Liver (tissue), 9 donors: ENCODE results near the gene PLCB1. TPM values are rescaled to one million over a fixed set of nuclear protein-coding genes. Genes with fewer than 3 reads are reported as not detected.

Source experiments
- DNase-seq: peaks from one replicate; pipeline ENCODE4 v3.0.0-alpha.2; 2017; ENCODE audit warnings: low spot score
- H3K27ac ChIP-seq, 2 donors: one replicate each; pipeline ENCODE4 v1.7.0; 2013; ENCODE audit warnings: inconsistent platforms in 2 of 2, low read length in 2 of 2, control low read depth in 1 of 2, low read depth in 1 of 2, mild to moderate bottlenecking in 1 of 2
- H3K27me3 ChIP-seq, 4 donors: one replicate each; pipeline versions ENCODE4 v1.6.1 to v1.7.0; 2013; ENCODE audit warnings: low read length in 3 of 4, inconsistent platforms in 1 of 4, mild to moderate bottlenecking in 1 of 4, moderate library complexity in 1 of 4; ENCODE audit not compliant: control insufficient read depth in 4 of 4, insufficient read depth in 4 of 4
- H3K36me3 ChIP-seq, 4 donors: one replicate each; pipeline versions ENCODE4 v1.6.1 to v1.7.0; 2013; ENCODE audit warnings: low read length in 3 of 4, mild to moderate bottlenecking in 3 of 4, low read depth in 1 of 4, moderate library complexity in 1 of 4; ENCODE audit not compliant: control insufficient read depth in 4 of 4, insufficient read depth in 3 of 4
- H3K4me1 ChIP-seq, 4 donors: one replicate each; pipeline versions ENCODE4 v1.6.1 to v1.7.0; 2013; ENCODE audit warnings: low read length in 3 of 4, mild to moderate bottlenecking in 3 of 4, moderate library complexity in 1 of 4; ENCODE audit not compliant: control insufficient read depth in 4 of 4, insufficient read depth in 4 of 4
- H3K4me3 ChIP-seq, 3 donors: one replicate each; pipeline versions ENCODE4 v1.6.1 to v1.7.0; 2013; ENCODE audit warnings: low read length in 3 of 3, control low read depth in 1 of 3, low read depth in 1 of 3, mild to moderate bottlenecking in 1 of 3
- H3K9ac ChIP-seq, 2 donors: one replicate each; pipeline ENCODE4 v1.7.0; 2013; ENCODE audit warnings: low read length in 2 of 2, mild to moderate bottlenecking in 2 of 2, moderate library complexity in 2 of 2, control low read depth in 1 of 2, low read depth in 1 of 2
- H3K9me3 ChIP-seq, 4 donors: one replicate each; pipeline versions ENCODE4 v1.6.1 to v1.7.0; 2013; ENCODE audit warnings: low read length in 3 of 4; ENCODE audit not compliant: control insufficient read depth in 4 of 4
- EGR1 ChIP-seq, 2 donors: IDR thresholded peaks; 2 replicates each; pipeline ENCODE4 v1.6.1; 2016 to 2018; ENCODE audit warnings: antibody characterized with exemption in 2 of 2, low read depth in 2 of 2
- FOXA1 ChIP-seq: IDR thresholded peaks from 2 replicates; pipeline ENCODE4 v1.6.1; 2016; ENCODE audit warnings: antibody characterized with exemption
- FOXA2 ChIP-seq: IDR thresholded peaks from 2 replicates; pipeline ENCODE4 v1.6.1; 2016; ENCODE audit warnings: antibody characterized with exemption
- GABPA ChIP-seq, 2 donors: IDR thresholded peaks in 1 of 2; conservative IDR thresholded peaks in 1 of 2; 2 replicates each; pipeline ENCODE4 v1.6.1; 2016; ENCODE audit warnings: antibody characterized with exemption in 2 of 2, mild to moderate bottlenecking in 1 of 2, moderate library complexity in 1 of 2
- HNF4A ChIP-seq, 2 donors: conservative IDR thresholded peaks; 2 replicates each; pipeline ENCODE4 v1.6.1; 2016; ENCODE audit warnings: antibody characterized with exemption in 2 of 2, mild to moderate bottlenecking in 2 of 2
- HNF4G ChIP-seq: IDR thresholded peaks from 2 replicates; pipeline ENCODE4 v1.6.1; 2016; ENCODE audit warnings: antibody characterized with exemption
- JUND ChIP-seq, 2 donors: IDR thresholded peaks; 2 replicates each; pipeline ENCODE4 v1.6.1; 2016; ENCODE audit warnings: antibody characterized with exemption in 2 of 2
- NR2F2 ChIP-seq: IDR thresholded peaks from 2 replicates; pipeline ENCODE4 v1.6.1; 2016; ENCODE audit warnings: antibody characterized with exemption
- RAD21 ChIP-seq, 2 donors: IDR thresholded peaks; 2 replicates each; pipeline ENCODE4 v1.6.1; 2016; ENCODE audit warnings: antibody characterized with exemption in 2 of 2, mild to moderate bottlenecking in 2 of 2
- RXRA ChIP-seq, 2 donors: IDR thresholded peaks; 2 replicates each; pipeline ENCODE4 v1.6.1; 2017 to 2018; ENCODE audit warnings: antibody characterized with exemption in 2 of 2, mild to moderate bottlenecking in 1 of 2
- SP1 ChIP-seq: IDR thresholded peaks from 2 replicates; pipeline ENCODE4 v1.6.1; 2018; ENCODE audit warnings: antibody characterized with exemption, mild to moderate bottlenecking
- TAF1 ChIP-seq: conservative IDR thresholded peaks from 2 replicates; pipeline ENCODE4 v1.6.1; 2016; ENCODE audit warnings: antibody characterized with exemption, mild to moderate bottlenecking
- YY1 ChIP-seq: IDR thresholded peaks from 2 replicates; pipeline ENCODE4 v1.6.1; 2016; ENCODE audit warnings: antibody characterized with exemption, mild to moderate bottlenecking
- WGBS: extraction: QIAGEN DNeasy Blood & Tissue Kit; methylation state at CpG from one replicate; pipeline ENCODE4 v1.1.7; 2013; 5-methylcytosine and 5-hydroxymethylcytosine counted together
- polyA plus RNA-seq, 2 donors: library from polyadenylated mRNA; stranded (reverse) in 1 of 2; unstranded in 1 of 2; fragments of 200-250 nt in 1 of 2; fragments of >200 nt in 1 of 2; fragmentation: Nextera tagmentation in 1 of 2; extraction: Ambion mirVana in 1 of 2; gene quantifications; one replicate each; pipeline versions ENCODE4 v1.2.1 to v1.2.3, GENCODE V29; 2013 to 2015
- total RNA-seq, 2 donors: library from RNA; depleted of rRNA; stranded (reverse); fragments of >200 nt; gene quantifications; one replicate each; pipeline ENCODE4 v1.2.3, GENCODE V29; 2014
- TF ChIP-seq, protein P1 (sequence below): IDR thresholded peaks from 2 replicates; pipeline ENCODE4 v1.6.1; 2016; ENCODE audit warnings: antibody characterized with exemption
- TF ChIP-seq, protein P2 (sequence below): IDR thresholded peaks from 2 replicates; pipeline ENCODE4 v1.6.1; 2016; ENCODE audit warnings: antibody characterized with exemption
- TF ChIP-seq, protein P3 (sequence below): fragments of 150-350 bp; IDR thresholded peaks from 2 replicates; pipeline ENCODE4 v1.5.1; 2017; ENCODE audit warnings: improper control_type of control experiment, low read depth, low read length; ENCODE audit not compliant: missing input control
- TF ChIP-seq, protein P4 (sequence below): IDR thresholded peaks from 2 replicates; pipeline ENCODE4 v1.6.1; 2016; ENCODE audit warnings: antibody characterized with exemption
- TF ChIP-seq, protein P5 (sequence below): IDR thresholded peaks from 2 replicates; pipeline ENCODE4 v1.6.1; 2016; ENCODE audit warnings: antibody characterized with exemption, mild to moderate bottlenecking
- donor health status: healthy.
- donor health status: healthy.
- donor health status: healthy.
- donor health status: healthy.
- donor health status: healthy.

The PLCB1 gene
- total and polyA plus RNA-seq, 4 donors: 3.7 to 13.5 (median 5.9) TPM

DNA sequence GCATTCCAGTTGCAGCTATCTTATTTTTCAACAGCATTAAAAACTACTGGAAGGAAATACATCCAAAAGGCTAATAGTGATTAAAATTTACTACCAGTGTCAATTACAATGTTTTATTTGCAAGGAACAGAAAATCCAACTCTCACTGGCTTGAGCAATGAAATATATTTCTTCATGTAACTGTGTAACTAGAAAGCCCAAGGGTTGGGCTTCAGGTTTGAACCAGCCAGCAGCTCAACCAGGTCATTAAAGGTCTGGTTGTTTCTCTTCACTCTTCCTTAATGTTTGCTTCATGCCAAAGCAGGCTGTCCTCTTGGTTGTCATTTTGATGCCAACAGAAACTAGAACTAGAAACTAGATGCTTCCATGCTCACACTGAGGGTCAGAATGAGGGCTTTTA is 437.7 kb downstream of the PLCB1 start (continued):
- TF ChIP-seq, protein P1, sequence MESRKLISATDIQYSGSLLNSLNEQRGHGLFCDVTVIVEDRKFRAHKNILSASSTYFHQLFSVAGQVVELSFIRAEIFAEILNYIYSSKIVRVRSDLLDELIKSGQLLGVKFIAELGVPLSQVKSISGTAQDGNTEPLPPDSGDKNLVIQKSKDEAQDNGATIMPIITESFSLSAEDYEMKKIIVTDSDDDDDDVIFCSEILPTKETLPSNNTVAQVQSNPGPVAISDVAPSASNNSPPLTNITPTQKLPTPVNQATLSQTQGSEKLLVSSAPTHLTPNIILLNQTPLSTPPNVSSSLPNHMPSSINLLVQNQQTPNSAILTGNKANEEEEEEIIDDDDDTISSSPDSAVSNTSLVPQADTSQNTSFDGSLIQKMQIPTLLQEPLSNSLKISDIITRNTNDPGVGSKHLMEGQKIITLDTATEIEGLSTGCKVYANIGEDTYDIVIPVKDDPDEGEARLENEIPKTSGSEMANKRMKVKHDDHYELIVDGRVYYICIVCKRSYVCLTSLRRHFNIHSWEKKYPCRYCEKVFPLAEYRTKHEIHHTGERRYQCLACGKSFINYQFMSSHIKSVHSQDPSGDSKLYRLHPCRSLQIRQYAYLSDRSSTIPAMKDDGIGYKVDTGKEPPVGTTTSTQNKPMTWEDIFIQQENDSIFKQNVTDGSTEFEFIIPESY: no peak
- no peak for TF ChIP-seq HNF4A (conservative IDR thresholded peaks at IDR 0.05)
- no peak for TF ChIP-seq NR2F2
- TF ChIP-seq, protein P2, sequence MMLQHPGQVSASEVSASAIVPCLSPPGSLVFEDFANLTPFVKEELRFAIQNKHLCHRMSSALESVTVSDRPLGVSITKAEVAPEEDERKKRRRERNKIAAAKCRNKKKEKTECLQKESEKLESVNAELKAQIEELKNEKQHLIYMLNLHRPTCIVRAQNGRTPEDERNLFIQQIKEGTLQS: no peak

DNA sequence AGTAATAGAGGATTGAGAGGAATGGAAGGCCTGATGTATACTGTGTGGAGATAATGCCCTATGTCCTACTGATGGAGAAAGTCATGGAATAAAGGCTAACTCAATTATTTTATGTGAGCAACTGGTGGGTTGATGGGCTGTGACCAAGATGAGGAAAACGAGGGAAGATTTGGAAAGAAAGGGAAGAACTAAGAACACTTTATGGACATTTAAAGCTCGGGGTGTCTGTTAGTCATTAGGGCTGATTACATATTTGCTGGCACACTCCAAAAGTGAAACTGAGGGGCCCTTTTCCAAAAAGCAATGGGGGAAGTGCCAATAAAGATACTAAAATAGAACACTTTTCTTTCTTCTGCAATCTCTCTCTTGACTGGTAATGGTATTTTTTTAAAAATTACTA is 439.5 kb downstream of the PLCB1 start:
- H3K36me3 ChIP-seq: no peaks in the 10 kb centered on the region
- TF ChIP-seq SP1: no peak
- no peak for TF ChIP-seq YY1
- TF ChIP-seq, protein P3, sequence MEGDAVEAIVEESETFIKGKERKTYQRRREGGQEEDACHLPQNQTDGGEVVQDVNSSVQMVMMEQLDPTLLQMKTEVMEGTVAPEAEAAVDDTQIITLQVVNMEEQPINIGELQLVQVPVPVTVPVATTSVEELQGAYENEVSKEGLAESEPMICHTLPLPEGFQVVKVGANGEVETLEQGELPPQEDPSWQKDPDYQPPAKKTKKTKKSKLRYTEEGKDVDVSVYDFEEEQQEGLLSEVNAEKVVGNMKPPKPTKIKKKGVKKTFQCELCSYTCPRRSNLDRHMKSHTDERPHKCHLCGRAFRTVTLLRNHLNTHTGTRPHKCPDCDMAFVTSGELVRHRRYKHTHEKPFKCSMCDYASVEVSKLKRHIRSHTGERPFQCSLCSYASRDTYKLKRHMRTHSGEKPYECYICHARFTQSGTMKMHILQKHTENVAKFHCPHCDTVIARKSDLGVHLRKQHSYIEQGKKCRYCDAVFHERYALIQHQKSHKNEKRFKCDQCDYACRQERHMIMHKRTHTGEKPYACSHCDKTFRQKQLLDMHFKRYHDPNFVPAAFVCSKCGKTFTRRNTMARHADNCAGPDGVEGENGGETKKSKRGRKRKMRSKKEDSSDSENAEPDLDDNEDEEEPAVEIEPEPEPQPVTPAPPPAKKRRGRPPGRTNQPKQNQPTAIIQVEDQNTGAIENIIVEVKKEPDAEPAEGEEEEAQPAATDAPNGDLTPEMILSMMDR: no peak
- no peak for TF ChIP-seq HNF4A (conservative IDR thresholded peaks at IDR 0.05)
- TF ChIP-seq, protein P4, sequence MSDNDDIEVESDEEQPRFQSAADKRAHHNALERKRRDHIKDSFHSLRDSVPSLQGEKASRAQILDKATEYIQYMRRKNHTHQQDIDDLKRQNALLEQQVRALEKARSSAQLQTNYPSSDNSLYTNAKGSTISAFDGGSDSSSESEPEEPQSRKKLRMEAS: no peak
- no peak for TF ChIP-seq GABPA (IDR thresholded peaks at IDR 0.05 in 1 of 2, conservative IDR thresholded peaks at IDR 0.05 in 1 of 2)
- TF ChIP-seq, protein P2: no peak
- TF ChIP-seq RAD21 (IDR thresholded peaks at IDR 0.05): no peak
- TF ChIP-seq TAF1: no peak
- no peak for TF ChIP-seq HNF4G
- TF ChIP-seq, protein P5, sequence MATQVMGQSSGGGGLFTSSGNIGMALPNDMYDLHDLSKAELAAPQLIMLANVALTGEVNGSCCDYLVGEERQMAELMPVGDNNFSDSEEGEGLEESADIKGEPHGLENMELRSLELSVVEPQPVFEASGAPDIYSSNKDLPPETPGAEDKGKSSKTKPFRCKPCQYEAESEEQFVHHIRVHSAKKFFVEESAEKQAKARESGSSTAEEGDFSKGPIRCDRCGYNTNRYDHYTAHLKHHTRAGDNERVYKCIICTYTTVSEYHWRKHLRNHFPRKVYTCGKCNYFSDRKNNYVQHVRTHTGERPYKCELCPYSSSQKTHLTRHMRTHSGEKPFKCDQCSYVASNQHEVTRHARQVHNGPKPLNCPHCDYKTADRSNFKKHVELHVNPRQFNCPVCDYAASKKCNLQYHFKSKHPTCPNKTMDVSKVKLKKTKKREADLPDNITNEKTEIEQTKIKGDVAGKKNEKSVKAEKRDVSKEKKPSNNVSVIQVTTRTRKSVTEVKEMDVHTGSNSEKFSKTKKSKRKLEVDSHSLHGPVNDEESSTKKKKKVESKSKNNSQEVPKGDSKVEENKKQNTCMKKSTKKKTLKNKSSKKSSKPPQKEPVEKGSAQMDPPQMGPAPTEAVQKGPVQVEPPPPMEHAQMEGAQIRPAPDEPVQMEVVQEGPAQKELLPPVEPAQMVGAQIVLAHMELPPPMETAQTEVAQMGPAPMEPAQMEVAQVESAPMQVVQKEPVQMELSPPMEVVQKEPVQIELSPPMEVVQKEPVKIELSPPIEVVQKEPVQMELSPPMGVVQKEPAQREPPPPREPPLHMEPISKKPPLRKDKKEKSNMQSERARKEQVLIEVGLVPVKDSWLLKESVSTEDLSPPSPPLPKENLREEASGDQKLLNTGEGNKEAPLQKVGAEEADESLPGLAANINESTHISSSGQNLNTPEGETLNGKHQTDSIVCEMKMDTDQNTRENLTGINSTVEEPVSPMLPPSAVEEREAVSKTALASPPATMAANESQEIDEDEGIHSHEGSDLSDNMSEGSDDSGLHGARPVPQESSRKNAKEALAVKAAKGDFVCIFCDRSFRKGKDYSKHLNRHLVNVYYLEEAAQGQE: no peak
- no peak for TF ChIP-seq FOXA2
- TF ChIP-seq JUND (IDR thresholded peaks at IDR 0.05): no peak
- TF ChIP-seq NR2F2: no peak
- TF ChIP-seq, protein P1: no peak
- no peak for TF ChIP-seq FOXA1
- TF ChIP-seq RXRA (IDR thresholded peaks at IDR 0.05): no peak
- TF ChIP-seq EGR1 (IDR thresholded peaks at IDR 0.05; ENCODE audit: low read depth in 2 of 2): no peak
- no peak overlapping the region for H3K9ac ChIP-seq
- no peaks in the 10 kb centered on the region for H3K27me3 ChIP-seq
- no peaks in the 10 kb centered on the region for H3K4me1 ChIP-seq
- H3K4me3 ChIP-seq: no peak overlapping the region
- 79% methylated on average over 2 of the region's 2 CpGs for WGBS
- no peaks in the 10 kb centered on the region for H3K9me3 ChIP-seq
- DNase-seq: no peak
- no peak overlapping the region for H3K27ac ChIP-seq
